GM12878 (cell line): Measurements from ENCODE around the gene GPR137B. TPM values are rescaled to one million over a fixed set of nuclear protein-coding genes. Genes with fewer than 3 reads are reported as not detected.

Source experiments
- ATAC-seq: fragments of 200-7000 bp; cut with Tn5 transposase; 3 replicates; pipeline ENCODE4 v1.9.1; 2020; ENCODE audit warnings: mild to moderate bottlenecking, moderate library complexity
- Bru-seq: library from RNA; stranded (reverse); fragments of 400-500 nt; gene quantifications from one replicate; lab custom pipeline; 2021; lab: Mats Ljungman, UMichigan
- BruChase-seq, 2 experiments: library from RNA; stranded (reverse); fragments of 400-500 nt; gene quantifications; one replicate each; lab custom pipeline; 2021; lab: Mats Ljungman, UMichigan
- BruUV-seq: library from RNA; stranded (reverse); fragments of 400-500 nt; replicated peaks from 2 replicates; lab custom pipeline; 2021; lab: Mats Ljungman, UMichigan
- CTCF ChIA-PET: fragments of 300-600 bp; sonication (Branson Sonifier 250); formaldehyde crosslinking; extraction: SDS; loops from one replicate; lab custom pipeline; 2021; ENCODE audit warnings: inconsistent platforms; lab: Yijun Ruan, JAX
- POLR2A ChIA-PET: fragments of 350-600 bp; formaldehyde crosslinking; extraction: SDS; loops from one replicate; lab custom pipeline; 2021; ENCODE audit warnings: inconsistent platforms; lab: Charles Lee
- RAD21 ChIA-PET: fragments of 300-600 bp; sonication (Branson Sonifier 250); formaldehyde crosslinking; loops from one replicate; lab custom pipeline; 2023; ENCODE audit warnings: antibody characterized with exemption; ENCODE audit not compliant: unreplicated experiment; lab: Charles Lee
- SMC1A ChIA-PET: fragments of 300-600 bp; sonication (Branson Sonifier 250); formaldehyde crosslinking; loops from one replicate; lab custom pipeline; 2023; ENCODE audit not compliant: unreplicated experiment, uncharacterized antibody; lab: Charles Lee
- DNase-seq: peaks from one replicate; pipeline ENCODE4 v3.0.0-alpha.2; 2011; ENCODE audit warnings: low read depth, low spot score
- FAIRE-seq: peaks from 3 replicates; lab custom pipeline; 2011; peaks lifted over from hg19 to GRCh38; lab: Jason Lieb, UNC
- H2AFZ ChIP-seq: 2 replicates; pipeline ENCODE4 v1.6.0; 2011; ENCODE audit warnings: low read depth, low read length, control low read depth; ENCODE audit not compliant: control insufficient read depth
- H3K27ac ChIP-seq: 2 replicates; pipeline ENCODE4 v1.5.1; 2011; ENCODE audit warnings: control low read depth; ENCODE audit not compliant: control insufficient read depth, insufficient read depth
- H3K27me3 ChIP-seq, 2 experiments: replicated peaks in 1 of 2; 2 replicates each; pipeline versions ENCODE4 v1.6.0 to v1.6.1; 2011; ENCODE audit warnings: low read length in 1 of 2; ENCODE audit not compliant: control insufficient read depth in 2 of 2, insufficient read depth in 2 of 2
- H3K36me3 ChIP-seq, 2 experiments: 2 replicates each; pipeline ENCODE4 v1.5.1; 2011; ENCODE audit warnings: low read length in 1 of 2; ENCODE audit not compliant: control insufficient read depth in 2 of 2, insufficient read depth in 2 of 2
- H3K4me1 ChIP-seq: 2 replicates; pipeline ENCODE4 v1.6.1; 2011; ENCODE audit warnings: mild to moderate bottlenecking, low read length, moderate library complexity, mixed read lengths; ENCODE audit not compliant: control insufficient read depth, insufficient read depth
- H3K4me2 ChIP-seq: 2 replicates; pipeline ENCODE4 v1.6.0; 2011; ENCODE audit warnings: control low read depth; ENCODE audit not compliant: control insufficient read depth, insufficient read depth
- H3K4me3 ChIP-seq: fragments of 200-600 bp; sonication (generic); 2 replicates; pipeline ENCODE4 v1.5.1; 2016
- H3K79me2 ChIP-seq: 2 replicates; pipeline ENCODE4 v1.6.0; 2011; ENCODE audit warnings: low read length; ENCODE audit not compliant: control insufficient read depth, insufficient read depth
- H3K9ac ChIP-seq: 2 replicates; pipeline ENCODE4 v1.8.0; 2011; ENCODE audit warnings: low read length, control low read depth, mixed read lengths; ENCODE audit not compliant: control insufficient read depth, insufficient read depth
- H3K9me3 ChIP-seq: replicated peaks from 3 replicates; pipeline ENCODE4 v1.5.1; 2011; ENCODE audit warnings: mild to moderate bottlenecking, low read length; ENCODE audit not compliant: control insufficient read depth, insufficient read depth
- H4K20me1 ChIP-seq: 2 replicates; pipeline ENCODE4 v1.6.0; 2011; ENCODE audit not compliant: control insufficient read depth, insufficient read depth
- ASH2L ChIP-seq: fragments of 300-600, 200-600 bp; sonication (generic); IDR thresholded peaks from 2 replicates; pipeline ENCODE4 v1.6.1; 2017; ENCODE audit warnings: low read depth, mild to moderate bottlenecking, borderline replicate concordance
- FOXM1 ChIP-seq: IDR thresholded peaks from 2 replicates; pipeline ENCODE4 v1.6.1; 2012; ENCODE audit warnings: low read depth, mild to moderate bottlenecking, inconsistent platforms, low read length, moderate library complexity
- MYC ChIP-seq: IDR thresholded peaks from 2 replicates; pipeline ENCODE4 v1.6.1; 2011; ENCODE audit warnings: mild to moderate bottlenecking, low read length, moderate library complexity, inconsistent platforms; ENCODE audit not compliant: insufficient read depth, insufficient replicate concordance, insufficient read length, severe bottlenecking
- NFYB ChIP-seq: IDR thresholded peaks from 2 replicates; pipeline ENCODE4 v1.6.1; 2011; ENCODE audit warnings: low read depth, mild to moderate bottlenecking, low read length, improper control_type of control experiment, moderate library complexity; ENCODE audit not compliant: insufficient read depth
- PML ChIP-seq: IDR thresholded peaks from 2 replicates; pipeline ENCODE4 v1.6.1; 2012; ENCODE audit warnings: low read length, inconsistent platforms
- RFX5 ChIP-seq: IDR thresholded peaks from 2 replicates; pipeline ENCODE4 v1.6.1; 2011; ENCODE audit warnings: low read depth, low read length, improper control_type of control experiment
- SIN3A ChIP-seq: IDR thresholded peaks from 2 replicates; pipeline ENCODE4 v1.6.1; 2012; ENCODE audit warnings: low read depth, low read length, improper control_type of control experiment
- SP1 ChIP-seq: IDR thresholded peaks from one replicate; pipeline ENCODE4 v1.6.1; 2011; ENCODE audit warnings: low read depth, low read length
- STAT3 ChIP-seq: IDR thresholded peaks from 2 replicates; pipeline ENCODE4 v1.6.1; 2011; ENCODE audit warnings: low read depth, low read length, improper control_type of control experiment
- TAF1 ChIP-seq: IDR thresholded peaks from 2 replicates; pipeline ENCODE4 v1.6.1; 2011; ENCODE audit warnings: mild to moderate bottlenecking, low read depth, low read length, borderline replicate concordance
- ZBTB4 ChIP-seq: fragments of 450-650 bp; formaldehyde crosslinking; IDR thresholded peaks from 2 replicates; pipeline ENCODE4 v1.4.0; 2022; ENCODE audit warnings: mild to moderate bottlenecking, moderate library complexity
- ZNF384 ChIP-seq: IDR thresholded peaks from 2 replicates; pipeline ENCODE4 v1.6.1; 2012; ENCODE audit warnings: low read depth, mild to moderate bottlenecking, low read length, improper control_type of control experiment, borderline replicate concordance
- WGBS: methylation state at CpG from one replicate; pipeline ENCODE4 v1.1.6; 2016; ENCODE audit warnings: low lambda C conversion rate; ENCODE audit not compliant: insufficient replicate concordance, insufficient coverage; ENCODE audit errors: missing lambda C conversion rate; 5-methylcytosine and 5-hydroxymethylcytosine counted together
- in situ Hi-C: fragments of 300-500 bp; cut with MboI; formaldehyde crosslinking; loops from 9 replicates; pipeline ENCODE4 v1.14.3; 2018; ENCODE audit warnings: mixed read lengths
- intact Hi-C: fragments of 100-400 bp; cut with micrococcal nuclease; formaldehyde crosslinking; loops from one replicate; pipeline ENCODE4 v1.14.2; 2022; ENCODE audit not compliant: unreplicated experiment
- long read RNA-seq, 2 experiments: library from polyadenylated mRNA; unstranded; transcript quantifications; one replicate each; pipeline ENCODE4 v2.0.0, GENCODE V29; 2019 to 2020
- polyA minus RNA-seq, 3 experiments: library from RNA; depleted of rRNA, polyadenylated mRNA; stranded (reverse); fragments of >200 nt; gene quantifications; 2 replicates each; pipeline ENCODE4 v1.2.3, GENCODE V29; 2011
- polyA plus RNA-seq, 11 experiments: library from polyadenylated mRNA; depleted of rRNA in 4 of 11; unstranded in 6 of 11; stranded (reverse) in 5 of 11; fragments of >200 nt; fragmentation: Nextera tagmentation in 4 of 11; fragmentation: Illumina TruSeq in 1 of 11; extraction: Ambion mirVana in 4 of 11; extraction: Trizol in 1 of 11; gene quantifications; 1 replicate in 1 of 11; 2 replicates in 10 of 11; pipeline versions ENCODE4 v1.2.1 to v1.2.3, GENCODE V29; 2011 to 2016; ENCODE audit warnings: inconsistent platforms in 2 of 11, missing spikeins in 2 of 11, low read depth in 1 of 11
- total RNA-seq, 4 experiments: library from RNA; depleted of rRNA in 3 of 4; stranded (reverse); fragments of >200 nt in 3 of 4; fragmentation: Illumina TruSeq in 1 of 4; extraction: Trizol in 1 of 4; gene quantifications; 2 replicates each; pipeline versions ENCODE4 v1.2.1 to v1.2.3, GENCODE V29; 2013 to 2021

Gene GPR137B
- 79.5 and 87.9 TPM in 2 replicates for total RNA-seq (2013; cell fraction: nucleolus; rRNA removed)
- total RNA-seq (2014; rRNA removed) = 9.4 and 14.7 TPM in 2 replicates
- 13.1 and 14.1 TPM in 2 replicates for total RNA-seq (2014; rRNA removed; fragmentation: Illumina TruSeq; extraction: Trizol)
- 14.3 and 14.9 TPM in 2 replicates for total RNA-seq (2021)
- polyA plus RNA-seq (2011; ENCODE audit: low read depth) = 9.2 TPM
- polyA plus RNA-seq (2011; rRNA removed) = 14.9 and 19.3 TPM in 2 replicates
- 10.5 and 19.3 TPM in 2 replicates for polyA plus RNA-seq (2011; cell fraction: cytosol; rRNA removed)
- 28.2 and 30.6 TPM in 2 replicates for polyA plus RNA-seq (2011; cell fraction: nucleus; rRNA removed)
- polyA plus RNA-seq (2012) = 11.0 and 19.5 TPM in 2 replicates
- polyA plus RNA-seq (2014; fragmentation: Illumina TruSeq; extraction: Trizol) = 20.8 and 27.4 TPM in 2 replicates
- polyA plus RNA-seq (2014; fragmentation: Nextera tagmentation; extraction: Ambion mirVana) = 1 to 10 TPM; 5.4 to 6.4 TPM
- polyA plus RNA-seq (2014; rRNA removed) = 12.1 and 12.6 TPM in 2 replicates
- polyA plus RNA-seq (2016; fragmentation: Nextera tagmentation; extraction: Ambion mirVana) = 10 to 100 TPM in 1 of 2 experiments, 1 to 10 TPM in 1; 9.0 to 12.9 TPM
- 18.3 and 18.7 TPM in 2 replicates for polyA minus RNA-seq (2011; rRNA and poly(A)+ RNA removed)
- 6.0 and 8.0 TPM in 2 replicates for polyA minus RNA-seq (2011; cell fraction: cytosol; rRNA and poly(A)+ RNA removed)
- 30.0 and 62.4 TPM in 2 replicates for polyA minus RNA-seq (2011; cell fraction: nucleus; rRNA and poly(A)+ RNA removed)
- Bru-seq, nascent RNA = percentile 95 among the genes with signal in this experiment
- percentile 93 among the genes with signal in this experiment for BruChase-seq, experiment 1, labeled RNA remaining after a 6-hour chase
- percentile 93 among the genes with signal in this experiment for BruChase-seq, experiment 2, labeled RNA remaining after a 2-hour chase
- long read RNA-seq, experiment 1, transcript GPR137B-202 (7 exons, 2,042 nt) = major isoform, 9 of 14 reads
- long read RNA-seq, experiment 1, partial matches to known transcripts = 3 of 14 reads
- long read RNA-seq, experiment 1, other reads (novel, unspliced or antisense) = 2 of 14 reads
- long read RNA-seq, experiment 2, transcript GPR137B-202 (7 exons, 2,042 nt) = major isoform, 22 of 46 reads
- long read RNA-seq, experiment 2, partial matches to known transcripts = 7 of 46 reads
- long read RNA-seq, experiment 2, other reads (novel, unspliced or antisense) = 17 of 46 reads

- intact Hi-C loops = loop anchor here (5.0 to 10.0 kb wide), 2 partner anchors 140 to 278 kb away; partner anchors contain the start of genes ERO1B and LYST
- SMC1A ChIA-PET = interaction anchor here (1.3 to 7.2 kb wide), 3 partner anchors 15 to 142 kb away, joined by 3 to 95 read pairs (median 5); no protein-coding TSS in a partner anchor
- peaks cover 1 to 4% of the 10 kb centered on the region in 2 experiments; a peak in 1 of 4 replicates for H3K36me3 ChIP-seq
- ATAC-seq (peak; percentile 61), DNase-seq (no peak), FAIRE-seq (no peak)
- RAD21 ChIA-PET = interaction anchor here (1.6 to 7.3 kb wide), 2 partner anchors 15 to 21 kb away, joined by 9 to 121 read pairs; no protein-coding TSS in a partner anchor
- in situ Hi-C loops = no loop called here
- WGBS = 2% methylated on average over 27 of the region's 105 CpGs
- no peaks in the 10 kb centered on the region; the same call in 1 of the 2 replicates for H4K20me1 ChIP-seq
- peaks cover 1 to 13% of the 10 kb centered on the region in 2 experiments for H3K27me3 ChIP-seq
- H3K4me3 ChIP-seq = peak within 1 kb of the TSS; percentile 84
- peak within 1 kb of the TSS; percentile 83 for H3K9ac ChIP-seq
- H3K9me3 ChIP-seq = no peaks in the 10 kb centered on the region
- peak within 1 kb of the TSS; percentile 64 for H2AFZ ChIP-seq
- peaks cover 42% of the 10 kb centered on the region for H3K79me2 ChIP-seq
- POLR2A ChIA-PET = interaction anchor here (4.1 kb wide), 1 partner anchor 15 kb away, joined by 64 read pairs; no protein-coding TSS in a partner anchor
- H3K4me2 ChIP-seq = peak within 1 kb of the TSS; percentile 89
- H3K27ac ChIP-seq = peak within 1 kb of the TSS; percentile 62
- CTCF ChIA-PET = interaction anchor here (0.9 to 7.3 kb wide), 2 partner anchors 15 to 32 kb away, joined by 3 to 56 read pairs; no protein-coding TSS in a partner anchor
- no TSS peak for BruUV-seq
- H3K4me1 ChIP-seq = peaks cover 17% of the 10 kb centered on the region
- no peak for TF ChIP-seq ZBTB4 (CRISPR knock-in tag)
- peak; percentile 75; the same call in 1 of the 2 replicates for TF ChIP-seq SIN3A
- no peak for TF ChIP-seq FOXM1
- TF ChIP-seq PML = no peak
- peak; percentile 9 for TF ChIP-seq SP1
- no peak for TF ChIP-seq ZNF384
- peak; percentile 72 for TF ChIP-seq RFX5
- TF ChIP-seq STAT3 = no peak
- TF ChIP-seq MYC = no peak
- peak; percentile 51; the same call in 1 of the 2 replicates for TF ChIP-seq TAF1
- peak; percentile 50; the same call in 1 of the 2 replicates for TF ChIP-seq NFYB
- TF ChIP-seq ASH2L = 0 out of 2 replicates have a peak, but pooled peaks have one; percentile 47
Observed at GRCh38 chr1:236142253-236143103, at the start of gene GPR137B. GPR137B (plus strand) TSS chr1:236142539; CDS start chr1:236142623, 84 bp downstream.
